8988T (cell line): ENCODE data around the gene RTTN.
"Not testable (repeated sequence)": the region's sequence is repeated elsewhere in the genome, so short reads cannot be mapped to it uniquely, and the experiment has no call there.

Source experiments
- DNase-seq: peaks from one replicate; pipeline ENCODE4 v3.0.0; 2011

The RTTN gene

DNA sequence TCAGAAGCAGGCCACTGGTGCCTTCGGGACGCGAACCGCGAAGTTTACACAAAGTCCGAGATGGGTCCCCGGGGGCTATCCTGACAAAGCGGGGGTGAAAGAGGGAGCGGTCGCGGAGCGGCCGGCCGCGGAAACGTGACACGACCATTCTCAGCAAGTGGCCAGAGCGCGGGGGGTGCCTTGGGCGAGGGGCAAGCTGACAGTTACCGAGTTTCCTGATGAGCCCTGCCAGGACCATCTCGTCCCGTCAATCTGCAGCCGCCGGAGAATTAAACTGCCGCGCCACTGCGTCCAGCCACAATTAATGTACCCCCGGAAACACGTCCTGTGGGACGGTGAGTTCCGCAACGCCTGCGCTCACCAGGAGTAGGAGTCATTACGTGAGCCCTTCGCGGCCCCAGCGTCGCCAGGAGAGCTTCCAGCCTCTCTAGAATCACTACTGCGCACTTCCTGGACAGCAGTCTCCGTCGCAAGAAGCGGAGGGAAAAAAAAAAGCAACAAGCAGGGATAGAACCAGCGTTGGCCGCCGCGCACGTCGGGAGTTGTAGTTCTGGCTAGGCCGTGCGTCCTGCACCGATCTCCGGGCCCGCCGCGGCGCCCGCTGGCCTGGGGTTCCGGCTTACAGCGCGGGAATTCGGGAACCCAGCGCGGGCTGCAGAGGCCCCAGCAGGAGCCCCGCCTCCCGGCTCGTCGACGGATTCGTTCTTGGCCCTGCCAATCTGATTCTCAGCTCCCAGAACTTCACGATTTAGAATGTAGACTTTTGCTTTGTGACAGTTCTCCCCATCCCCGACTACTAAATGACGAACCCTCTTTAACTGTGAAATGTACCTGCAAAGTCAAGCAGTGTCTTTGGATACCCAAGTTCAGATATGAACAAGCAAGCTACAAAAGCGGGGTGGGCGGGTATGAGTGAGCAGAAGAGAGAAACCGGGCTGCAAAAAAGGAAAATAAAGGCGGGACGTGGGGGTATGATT lies at the start of gene RTTN:
Gene RTTN (minus strand): TSS at position 267 of the 977 bp plus-strand sequence. CDS start 29 bp downstream, at position 238.
- peak; percentile 25 for DNase-seq

- DNase-seq, result no peak
These were observed 45.3 kb upstream of the RTTN start for GRCh38 chr18:70250781-70251180.

GRCh38 chr18:70249861-70250260 lies 44.4 kb upstream of the RTTN start:
- not testable (repeated sequence) for DNase-seq

GRCh38 chr18:70249118-70249517 lies 43.6 kb upstream of the RTTN start:
- DNase-seq, result no peak

DNA sequence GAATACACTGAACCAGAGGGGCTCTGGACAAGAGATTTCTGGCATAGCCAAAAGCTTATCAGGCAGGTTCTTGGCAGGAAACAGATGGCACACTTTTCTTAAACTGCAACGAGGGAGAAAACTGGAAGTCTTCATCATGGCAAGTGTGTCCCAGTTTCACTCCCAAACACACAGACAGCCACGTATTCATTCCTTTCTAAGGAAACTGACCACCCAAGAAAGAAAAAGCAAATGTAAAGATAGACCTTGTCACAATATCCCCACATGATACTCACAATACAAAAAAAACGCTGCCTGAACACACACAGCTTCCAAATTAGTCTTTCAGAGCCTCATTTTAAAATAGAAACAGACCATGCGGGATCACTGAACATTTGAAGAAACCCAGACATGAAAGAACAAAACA lies 40.6 kb upstream of the RTTN start:
- no peak for DNase-seq

DNA sequence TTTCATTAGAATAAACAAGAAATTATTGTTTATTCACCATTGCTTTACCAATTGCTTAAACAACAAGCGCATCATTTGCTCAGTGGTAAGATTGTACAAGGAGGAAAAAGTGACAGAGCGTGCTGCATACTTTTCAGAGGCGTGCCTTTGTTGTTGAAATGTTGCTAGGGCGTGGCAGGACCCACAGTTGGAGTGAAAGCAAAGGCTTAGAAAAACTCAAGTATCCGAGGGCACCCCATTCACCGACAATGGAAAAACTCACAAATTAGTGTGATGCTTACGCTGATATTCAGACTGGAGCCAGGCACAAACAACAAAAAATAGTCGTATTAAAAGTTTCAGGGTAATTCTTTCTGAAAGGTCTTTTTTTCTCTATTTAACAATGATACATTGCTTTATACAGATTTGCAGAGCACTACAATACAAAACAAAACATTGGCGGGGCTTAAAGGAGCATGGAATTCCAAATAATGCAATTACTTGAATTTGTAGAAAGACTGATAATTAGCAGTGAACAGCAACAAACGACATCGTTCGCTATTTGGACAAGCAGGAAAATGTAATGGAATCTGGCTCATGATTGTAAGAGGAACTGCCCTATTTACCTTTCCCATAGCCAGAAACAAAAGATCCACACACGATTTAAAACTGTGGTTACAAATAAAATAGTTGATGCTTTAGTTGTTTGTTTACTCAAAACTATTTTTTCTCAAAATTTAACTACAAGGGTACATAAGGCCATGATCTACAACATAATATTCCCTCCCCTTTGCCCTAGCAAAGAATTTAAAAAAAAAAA lies 37.8 kb upstream of the RTTN start:
- DNase-seq, result no peak

DNA sequence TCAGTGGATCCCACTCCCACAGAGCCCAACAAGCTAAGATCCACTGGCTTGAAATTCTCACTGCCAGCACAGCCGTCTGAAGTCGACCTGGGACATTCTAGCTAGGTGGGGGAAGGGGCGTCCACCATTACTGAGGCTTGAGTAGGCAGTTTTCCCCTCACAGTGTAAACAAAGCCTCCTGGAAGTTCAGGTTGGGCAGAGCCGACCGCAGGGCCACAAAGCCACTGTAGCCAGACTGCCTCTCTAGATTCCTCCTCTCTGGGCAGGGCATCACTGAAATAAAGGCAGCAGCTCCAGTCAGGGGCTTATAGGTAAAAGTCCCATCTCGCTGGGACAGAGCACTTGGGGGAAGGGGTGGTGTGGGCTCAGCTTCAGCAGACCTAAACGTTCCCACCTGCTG lies 31.4 kb upstream of the RTTN start:
- not testable (repeated sequence) for DNase-seq

GRCh38 chr18:70235478-70235877 lies 30.0 kb upstream of the RTTN start:
- DNase-seq, result no peak

DNA sequence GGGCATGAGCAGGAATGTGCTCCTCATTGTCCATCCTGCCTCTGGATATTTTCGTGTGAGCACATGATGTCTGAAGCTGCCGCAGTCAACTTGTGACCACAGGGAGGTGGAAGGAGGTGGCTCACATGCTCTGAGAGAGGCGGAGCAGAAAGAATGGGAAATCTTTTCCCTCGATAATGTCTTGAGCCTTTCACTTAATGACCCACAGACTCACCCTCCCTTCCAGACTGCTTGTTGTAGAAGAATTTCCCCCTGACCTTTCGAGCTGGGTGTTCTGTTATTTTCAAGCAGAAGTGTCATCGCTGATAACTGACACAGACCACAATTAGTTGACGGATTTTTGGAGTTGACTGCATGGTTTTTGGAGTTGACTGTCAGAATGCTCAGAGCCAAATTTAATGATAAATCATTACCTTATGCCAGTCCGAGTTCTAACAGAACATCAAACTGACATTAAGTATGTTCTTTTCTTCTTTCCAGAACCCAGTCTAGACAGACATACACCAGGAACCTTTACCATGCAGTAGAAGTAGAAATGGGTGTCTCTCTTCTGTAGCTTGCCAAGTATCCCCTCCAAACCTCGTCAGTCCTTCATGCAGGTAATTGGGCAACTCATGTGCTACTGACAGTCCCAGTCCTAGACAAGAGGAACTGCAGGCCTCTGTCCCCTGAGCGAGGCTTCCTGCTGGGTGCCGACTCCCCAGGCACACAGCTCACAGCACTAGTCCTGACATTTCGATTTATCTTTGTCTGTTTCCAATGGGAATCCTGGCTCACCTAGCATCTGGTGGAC lies 29.4 kb upstream of the RTTN start:
- no peak for DNase-seq

DNA sequence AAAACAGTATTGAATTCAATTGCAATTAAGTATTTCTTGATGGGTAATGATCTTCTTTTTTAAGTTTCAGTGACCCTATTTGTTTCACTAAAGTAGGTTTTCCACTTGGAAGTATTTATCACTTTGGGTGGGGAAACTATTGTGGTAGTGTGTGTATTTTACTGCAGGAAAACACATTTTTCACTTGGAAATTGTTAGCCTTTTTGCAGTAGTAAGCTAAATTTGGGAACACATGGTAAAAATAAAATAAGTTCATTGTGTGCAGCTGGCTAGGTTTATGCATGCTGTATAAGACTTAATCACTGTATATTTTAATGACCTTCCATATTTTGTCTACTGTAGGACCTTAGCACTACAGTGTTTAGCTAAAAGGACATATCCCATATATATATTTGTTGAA lies 28.5 kb upstream of the RTTN start:
- no peak for DNase-seq

DNA sequence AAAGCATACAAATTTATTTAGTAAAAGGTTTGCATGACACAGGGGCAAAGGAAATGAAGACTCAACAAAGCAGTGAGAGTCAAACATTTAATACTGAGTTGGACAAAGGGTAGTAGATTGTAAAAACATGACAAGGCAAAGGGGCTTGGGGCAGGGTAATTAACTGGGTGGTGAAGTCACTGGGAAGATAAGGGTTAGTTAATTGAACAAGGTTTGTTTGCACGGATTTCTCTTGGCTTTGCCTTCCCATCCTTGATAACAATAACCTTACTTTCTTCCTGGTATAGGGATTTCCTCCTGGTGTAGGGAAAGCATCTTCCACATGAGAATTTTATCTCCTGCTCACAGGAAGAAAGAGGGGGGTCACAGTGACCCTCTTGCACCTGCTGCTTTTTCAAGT lies 26.8 kb upstream of the RTTN start:
- DNase-seq, result no peak

DNA sequence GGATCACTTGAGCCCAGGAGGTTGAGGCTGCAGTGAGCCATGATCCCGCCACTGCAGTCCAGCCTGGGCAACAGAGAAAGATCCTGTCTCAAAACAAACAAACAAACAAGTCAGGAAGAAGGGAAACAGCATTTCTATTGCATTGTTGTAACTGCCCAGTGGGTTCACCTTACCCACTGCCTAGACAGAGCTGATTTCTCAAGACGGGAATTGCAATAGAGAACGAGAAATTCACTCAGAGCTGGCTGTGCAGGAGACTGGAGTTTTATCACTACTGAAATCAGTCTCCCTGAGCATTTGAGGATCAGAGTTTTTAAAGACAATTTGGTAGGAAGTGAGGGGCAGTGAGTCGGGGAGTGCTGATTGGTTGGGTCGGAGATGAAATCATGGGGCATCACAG lies 24.2 kb upstream of the RTTN start:
- DNase-seq, result no peak

GRCh38 chr18:70228536-70228935 lies 23.0 kb upstream of the RTTN start:
- no peak for DNase-seq

DNA sequence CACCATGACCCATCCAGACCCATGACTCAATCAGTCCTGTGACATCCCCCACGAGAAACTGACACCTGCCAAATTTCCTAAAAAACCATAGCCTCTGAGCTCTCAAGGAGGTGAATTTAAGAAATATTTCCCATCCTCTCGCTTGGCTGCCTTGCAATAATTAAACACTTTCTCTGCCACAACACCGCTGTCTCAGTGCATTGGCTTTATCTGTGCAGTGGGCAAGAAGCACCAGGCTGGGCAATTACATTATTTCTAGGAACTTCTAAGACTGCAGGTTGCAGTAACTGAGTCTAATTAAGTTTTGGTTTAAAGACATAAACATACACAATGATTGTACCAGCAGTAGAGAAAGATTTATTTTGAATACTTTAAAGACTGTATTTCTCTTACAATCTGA lies 22.0 kb upstream of the RTTN start:
- DNase-seq, result no peak

DNA sequence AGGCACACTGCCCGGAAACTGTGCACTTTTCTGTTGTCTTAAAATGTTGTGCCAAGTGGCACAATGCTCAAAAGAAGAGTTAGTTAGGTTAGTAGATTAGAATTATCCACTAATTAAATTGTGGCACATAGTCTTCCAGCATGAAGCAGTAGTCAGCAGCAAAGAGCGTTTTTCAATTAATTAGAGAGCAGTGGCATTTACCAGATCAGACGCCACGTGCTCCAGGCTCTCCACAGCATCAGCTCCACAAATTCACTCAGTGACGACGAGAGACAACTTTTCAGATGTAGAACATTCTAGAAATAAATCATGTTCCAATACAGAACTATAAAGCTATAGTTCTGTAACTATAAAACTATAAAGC lies 16.4 kb upstream of the RTTN start:
- no peak for DNase-seq

GRCh38 chr18:70221156-70221914 lies 15.8 kb upstream of the RTTN start:
- no peak for DNase-seq

DNA sequence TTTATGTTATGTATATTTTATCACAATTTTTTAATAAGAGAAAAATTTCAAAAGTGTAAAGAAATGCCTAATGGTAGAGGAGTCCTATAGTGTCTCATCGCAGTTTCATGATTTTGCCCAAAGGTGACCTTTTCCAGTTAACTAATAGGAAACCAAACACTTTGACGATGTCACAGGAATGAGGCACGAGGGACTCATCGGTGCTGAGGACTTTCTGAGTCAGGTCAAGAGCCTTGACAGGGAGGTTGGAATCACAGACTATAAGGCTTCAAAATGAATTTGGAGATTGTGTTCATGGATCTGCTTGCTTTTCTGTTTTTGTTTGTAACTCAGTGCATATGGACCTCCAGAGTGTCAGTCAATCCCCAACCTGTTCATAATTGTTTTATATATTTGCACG lies 15.1 kb upstream of the RTTN start:
- no peak for DNase-seq

GRCh38 chr18:70219688-70220087 lies 14.2 kb upstream of the RTTN start:
- DNase-seq, result no peak

DNA sequence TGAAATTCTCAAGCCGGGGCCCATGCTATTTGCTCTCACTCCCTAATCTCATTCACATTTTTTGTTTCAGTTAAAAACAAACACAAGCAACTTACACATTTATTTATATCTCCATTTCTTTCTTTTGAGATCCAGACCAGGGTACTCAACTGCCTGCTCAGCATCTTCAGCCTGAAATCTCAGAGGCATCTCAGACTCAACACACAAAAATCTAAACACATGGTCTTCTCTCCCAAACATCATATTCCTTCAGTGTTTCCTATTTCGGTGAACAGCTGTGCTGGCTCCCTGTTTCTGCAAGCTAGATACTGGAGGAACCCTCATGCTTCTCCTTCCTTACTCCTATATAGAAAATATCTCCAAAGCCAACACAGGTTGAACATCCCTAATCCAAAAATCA lies 11.3 kb upstream of the RTTN start:
- no peak for DNase-seq

DNA sequence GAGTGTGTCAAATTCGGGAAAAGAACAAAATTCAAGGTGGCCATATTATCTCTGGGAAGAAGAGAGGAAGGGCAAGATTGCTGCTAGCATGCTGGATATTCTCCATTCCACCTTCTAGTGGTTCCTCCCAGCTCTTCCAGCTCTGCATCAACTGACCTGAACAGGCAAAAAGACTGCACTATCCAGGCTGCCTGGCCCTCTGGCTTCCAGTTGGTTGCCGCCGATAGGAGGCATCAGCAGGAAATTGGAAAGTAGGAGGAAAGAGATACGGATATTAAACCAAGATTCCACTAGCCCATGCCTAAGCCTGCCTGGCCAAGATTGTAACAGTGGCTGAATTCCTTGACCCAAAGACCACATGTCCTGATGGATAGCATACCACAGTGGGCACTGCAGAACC lies 1.7 kb upstream of the RTTN start:
- no peak for DNase-seq

DNA sequence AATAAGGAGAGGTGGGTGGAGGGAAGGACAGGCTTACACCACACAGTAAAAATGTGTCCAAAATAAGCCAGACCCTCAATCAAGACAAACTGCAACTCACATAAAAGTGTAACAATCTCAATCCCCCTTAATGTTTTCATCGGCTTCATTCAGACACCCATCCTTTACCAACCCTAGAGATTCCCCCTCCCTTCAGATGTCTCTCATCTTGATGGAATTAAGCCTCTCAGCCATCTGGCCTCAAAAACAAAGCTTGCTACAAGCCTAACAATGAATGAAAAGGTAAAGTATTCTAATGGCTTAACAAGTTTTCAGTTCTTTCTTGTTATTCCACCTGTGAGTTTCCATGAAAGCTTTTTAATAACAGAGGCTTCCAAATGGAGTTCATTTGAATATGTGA lies 5.2 kb downstream of the RTTN start:
- DNase-seq, result no peak

DNA sequence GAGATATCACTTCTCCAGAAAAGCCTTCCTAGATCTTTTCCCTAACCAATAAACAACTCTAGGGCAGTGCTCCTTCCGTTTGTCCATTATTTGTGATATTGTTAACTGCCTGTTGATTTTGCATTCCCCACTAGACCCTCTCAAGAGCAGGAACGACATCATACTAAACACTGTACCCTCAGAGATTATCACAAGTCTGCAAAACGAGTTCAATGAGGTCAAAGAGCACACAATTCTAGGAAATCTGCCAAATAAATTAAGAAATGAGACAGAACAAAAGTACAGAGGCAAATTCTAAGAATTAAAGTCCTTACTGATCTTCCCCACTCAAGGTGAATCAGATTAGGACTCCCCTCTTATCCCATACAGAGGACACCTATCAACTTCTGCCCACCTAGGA lies 7.6 kb downstream of the RTTN start:
- no peak for DNase-seq
